ENCODE data around the gene SPRR5.

SPRR5 gene

GRCh38 chr1:152972196-152972886 is 25.3 kb downstream of the SPRR5 start:
- no peak overlapping the region for H3K4me3 ChIP-seq (ENCODE audit: control insufficient read depth, low read depth, low read length)
- TF ChIP-seq CTCF (conservative IDR thresholded peaks at IDR 0.05; ENCODE audit: control insufficient read depth, insufficient read depth, low read depth, low read length), result no peak
- DNase-seq (ENCODE audit: low read depth), result no peak

GRCh38 chr1:152976688-152977087 is 29.7 kb downstream of the SPRR5 start:
- H3K4me3 ChIP-seq (ENCODE audit: control insufficient read depth, low read depth, low read length), result no peak overlapping the region
- no peak for TF ChIP-seq CTCF (conservative IDR thresholded peaks at IDR 0.05; ENCODE audit: control insufficient read depth, insufficient read depth, low read depth, low read length)
- DNase-seq (ENCODE audit: low read depth), result no peak

GRCh38 chr1:152977614-152978013 is 30.6 kb downstream of the SPRR5 start:
- H3K4me3 ChIP-seq (ENCODE audit: control insufficient read depth, low read depth, low read length), result no peak overlapping the region
- TF ChIP-seq CTCF (conservative IDR thresholded peaks at IDR 0.05; ENCODE audit: control insufficient read depth, insufficient read depth, low read depth, low read length), result no peak
- DNase-seq (ENCODE audit: low read depth), result no peak

GRCh38 chr1:152980676-152981075 is 33.7 kb downstream of the SPRR5 start:
- no peak overlapping the region for H3K4me3 ChIP-seq (ENCODE audit: control insufficient read depth, low read depth, low read length)
- DNase-seq (ENCODE audit: low read depth), result no peak
- no peak for TF ChIP-seq CTCF (conservative IDR thresholded peaks at IDR 0.05; ENCODE audit: control insufficient read depth, insufficient read depth, low read depth, low read length)

GRCh38 chr1:152981146-152981871 is 34.3 kb downstream of the SPRR5 start:
- no peak for DNase-seq (ENCODE audit: low read depth)
- no peak for TF ChIP-seq CTCF (conservative IDR thresholded peaks at IDR 0.05; ENCODE audit: control insufficient read depth, insufficient read depth, low read depth, low read length)
- no peak overlapping the region for H3K4me3 ChIP-seq (ENCODE audit: control insufficient read depth, low read depth, low read length)

- TF ChIP-seq CTCF (conservative IDR thresholded peaks at IDR 0.05; ENCODE audit: control insufficient read depth, insufficient read depth, low read depth, low read length), result no peak
- no peak for DNase-seq (ENCODE audit: low read depth)
Observed at GRCh38 chr1:152982076-152982475, 35.1 kb downstream of the SPRR5 start.

More at GRCh38 chr1:152982076-152982475, 35.1 kb downstream of the SPRR5 start:
- H3K4me3 ChIP-seq (ENCODE audit: control insufficient read depth, low read depth, low read length), result no peak overlapping the region
